Articular chondrocyte of knee joint (primary cell): ENCODE results near the gene NFE2. TPM values are rescaled to one million over a fixed set of nuclear protein-coding genes. Genes with fewer than 3 reads are reported as not detected.

ENCODE experiments used
- small RNA-seq: library from RNA; depleted of rRNA; stranded (forward); fragments of <200 nt; gene quantifications from one replicate; pipeline ENCODE3, GENCODE V24; 2012
- total RNA-seq: library from RNA; depleted of rRNA; stranded (reverse); fragments of >200 nt; gene quantifications from 2 replicates; pipeline ENCODE4 v1.2.3, GENCODE V29; 2012

The NFE2 gene
- 0.43 and 0.65 TPM in 2 replicates for total RNA-seq

DNA sequence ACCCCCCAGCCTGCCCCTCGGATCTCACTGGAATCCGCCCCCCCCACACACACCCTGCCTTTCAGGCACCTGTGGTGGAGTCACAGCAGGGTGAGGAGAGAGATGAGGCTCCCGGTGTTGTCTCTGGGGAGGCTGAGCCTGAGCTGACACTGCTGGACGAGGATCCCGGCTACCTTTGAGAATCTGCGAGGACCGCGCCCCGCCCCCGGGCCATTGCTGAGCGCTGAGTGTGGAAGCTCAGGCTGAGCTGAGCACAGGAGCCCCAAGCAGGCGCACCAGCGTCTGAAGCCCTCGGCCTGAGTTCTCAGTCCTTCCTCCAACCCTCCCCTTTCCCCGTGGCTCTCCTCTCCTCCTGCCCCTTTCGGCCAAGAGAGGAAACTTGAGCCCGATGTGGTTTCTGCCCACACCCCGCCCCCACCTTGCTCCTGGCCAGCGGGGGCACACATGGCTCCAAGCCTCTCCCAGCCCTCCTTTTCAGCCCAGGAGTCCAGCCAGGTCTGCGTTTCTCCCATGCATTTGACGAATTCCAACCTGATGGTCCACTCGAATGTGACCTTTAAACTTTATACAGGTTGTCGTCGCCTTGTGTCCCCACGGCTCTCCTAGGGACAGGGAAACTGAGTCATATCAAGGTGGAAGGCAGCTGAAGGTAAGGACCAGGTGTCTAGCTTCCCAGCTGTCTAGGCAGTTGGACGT lies at the start of gene NFE2:
TSS of gene NFE2 (minus strand) at position 284 of the 696 bp plus-strand sequence. CDS start 5,767 bp downstream, outside the sequence.

DNA sequence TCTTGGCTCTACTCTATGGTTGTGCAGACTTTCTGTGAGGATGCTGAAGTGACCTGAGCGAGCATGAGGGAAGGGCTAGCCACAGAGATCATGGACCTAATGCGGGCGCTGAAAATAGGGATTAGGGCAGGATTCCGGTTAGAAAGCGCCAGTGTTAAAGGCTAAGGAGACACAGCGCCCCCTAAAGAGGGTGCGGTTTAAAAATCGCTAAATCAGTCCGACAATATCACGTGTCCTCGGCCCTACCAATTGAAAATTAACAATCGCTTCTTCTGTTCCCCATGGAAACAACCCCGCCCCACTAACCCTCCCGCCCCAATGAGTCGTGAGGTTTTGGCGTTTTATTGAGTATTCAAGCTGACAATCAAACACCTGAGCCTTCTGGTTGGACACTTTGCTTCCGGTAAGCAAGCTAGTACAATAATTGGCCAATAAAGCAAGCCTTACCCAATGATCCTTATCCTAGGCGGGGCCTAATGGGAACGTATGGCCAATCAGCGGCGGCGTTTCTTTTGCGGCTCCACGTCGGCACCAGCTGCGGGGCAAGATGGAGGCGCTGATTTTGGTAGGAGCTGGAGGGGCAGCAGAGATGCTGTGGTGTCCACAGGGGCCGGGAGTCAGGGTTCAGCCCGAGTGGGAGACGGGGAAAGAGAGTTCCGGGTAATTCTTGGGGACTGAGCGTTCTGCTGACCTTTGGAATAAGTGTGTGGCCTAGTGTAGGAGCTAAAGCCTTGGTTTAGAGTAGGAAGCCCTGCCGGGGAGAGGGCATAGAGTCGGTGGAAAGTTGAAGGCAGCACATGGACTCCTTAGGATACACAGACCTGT lies 24.0 kb upstream of the NFE2 start, which contains the start of gene COPZ1:
TSS of gene COPZ1 (plus strand) at position 515 of the 825 bp plus-strand sequence. CDS start at position 548, 33 bp downstream.

DNA sequence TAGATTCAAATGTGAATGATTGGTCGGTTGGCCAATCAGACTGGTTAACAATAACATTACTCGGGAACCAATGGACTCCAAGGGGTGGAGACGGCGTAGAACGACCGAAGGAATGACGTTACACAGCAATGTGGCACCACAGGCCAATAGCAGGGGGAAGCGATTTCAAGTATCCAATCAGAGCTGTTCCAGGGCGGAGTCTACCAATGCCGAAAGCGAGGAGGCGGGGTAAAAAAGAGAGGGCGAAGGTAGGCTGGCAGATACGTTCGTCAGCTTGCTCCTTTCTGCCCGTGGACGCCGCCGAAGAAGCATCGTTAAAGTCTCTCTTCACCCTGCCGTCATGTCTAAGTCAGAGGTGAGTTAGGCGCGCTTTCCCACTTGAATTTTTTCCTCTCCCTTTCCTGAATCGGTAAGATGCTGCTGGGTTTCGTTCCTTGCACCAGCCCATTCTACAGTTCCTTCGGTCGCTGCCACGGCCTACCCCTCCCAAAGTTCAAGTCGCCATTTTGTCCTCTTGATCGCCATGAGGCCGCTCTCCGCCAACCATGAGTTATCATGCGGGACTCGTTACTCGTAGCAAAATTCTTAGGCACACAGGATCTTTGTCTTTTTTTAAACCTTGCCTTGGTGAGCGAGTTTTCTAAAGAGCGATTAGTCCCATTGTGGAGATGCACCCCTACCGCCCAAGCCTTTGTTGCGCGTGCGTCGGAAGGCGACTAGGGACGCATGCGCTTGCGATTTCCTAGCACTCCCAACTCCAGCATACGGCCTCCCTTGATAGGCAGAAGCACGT lies 20.2 kb downstream of the NFE2 start, which contains the start of gene HNRNPA1:
TSS of gene HNRNPA1 (plus strand) at position 259 of the 793 bp plus-strand sequence. CDS start at position 341, 82 bp downstream.

DNA sequence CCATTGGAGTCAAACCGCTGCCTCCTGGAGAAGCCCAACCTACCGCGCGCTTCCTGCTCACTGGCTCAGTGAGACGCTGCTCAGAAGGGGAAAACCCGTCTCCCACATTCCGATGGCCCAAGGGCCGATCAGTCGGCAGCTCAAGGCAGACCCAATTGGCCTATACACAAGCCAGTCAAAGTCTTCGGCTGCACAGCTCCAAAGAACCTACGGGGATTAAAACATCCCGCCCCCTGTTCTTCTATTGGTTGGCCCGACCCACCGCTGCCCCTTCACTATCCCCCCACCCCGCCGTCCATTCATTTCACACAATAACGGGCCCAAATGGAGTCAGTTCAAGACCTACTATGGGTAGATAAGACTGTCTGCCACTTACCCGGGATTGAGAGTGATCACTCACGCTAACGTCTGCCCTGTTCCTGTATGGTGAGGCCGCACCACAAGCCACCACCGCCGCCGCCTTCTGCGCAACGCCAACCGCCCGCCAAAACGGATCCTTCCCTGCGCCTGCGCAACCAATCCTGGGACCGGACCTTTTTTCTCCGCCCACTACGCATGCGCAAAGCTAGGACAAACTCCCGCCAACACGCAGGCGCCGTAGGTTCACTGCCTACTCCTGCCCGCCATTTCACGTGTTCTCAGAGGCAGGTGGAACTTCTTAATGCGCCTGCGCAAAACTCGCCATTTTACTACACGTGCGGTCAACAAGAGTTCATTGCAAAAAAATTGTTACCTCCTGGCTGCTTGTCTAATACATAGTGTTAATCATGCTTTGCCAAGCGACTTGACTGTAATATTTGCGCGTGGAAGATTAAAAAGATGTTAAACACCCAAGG lies 21.0 kb downstream of the NFE2 start, which contains the start of gene CBX5:
TSS of gene CBX5 (minus strand) at position 491 of the 836 bp plus-strand sequence. CDS start 22,472 bp downstream, outside the sequence.

Small RNAs within 50 kb of the gene (small RNA-seq; reads per million reads assigned to genes)
- gene MIR148B (2,122 reads per million, percentile 99 among the genes with 10 or more reads in this experiment), gene RN7SL390P (not detected), gene RN7SL744P (not detected), gene RNU6-950P (not detected)

Other genes starting within 250 kb of the NFE2 start
- gene HOXC4, start 247.2 kb downstream of the NFE2 start, total RNA-seq = 2.2 and 4.6 TPM in 2 replicates
- gene SMUG1, start 112.0 kb downstream of the NFE2 start, total RNA-seq = 22.6 and 24.5 TPM in 2 replicates
- 67.9 and 72.2 TPM in 2 replicates for gene CBX5, start 20.9 kb downstream of the NFE2 start, total RNA-seq
- 517 and 660 TPM in 2 replicates for gene HNRNPA1, start 20.3 kb downstream of the NFE2 start, total RNA-seq
- gene COPZ1, start 24.1 kb upstream of the NFE2 start, total RNA-seq = 126 and 145 TPM in 2 replicates
- gene GPR84, start 63.5 kb upstream of the NFE2 start, total RNA-seq = under 0.01 and 0.13 TPM in 2 replicates
- 2.9 and 3.6 TPM in 2 replicates for gene ZNF385A, start 83.7 kb upstream of the NFE2 start, total RNA-seq
- gene ITGA5, start 118.3 kb upstream of the NFE2 start, total RNA-seq = 294 and 310 TPM in 2 replicates
- not detected in 2 replicates for gene GTSF1, start 172.6 kb upstream of the NFE2 start, total RNA-seq
- gene NCKAP1L, start 196.7 kb upstream of the NFE2 start, total RNA-seq = 0.11 and 0.26 TPM in 2 replicates
- gene PDE1B, start 248.6 kb upstream of the NFE2 start, total RNA-seq = 0.39 and 0.54 TPM in 2 replicates